SU-DHL-6 (cell line): Measurements from ENCODE around the gene EN1.

Experiments used
- H2AFZ ChIP-seq: fragments of 200-600 bp; sonication (generic); 2 replicates; pipeline ENCODE4 v1.6.1; 2014; ENCODE audit warnings: low read depth, mild to moderate bottlenecking, moderate library complexity, mixed read lengths, antibody characterized with exemption, low read length; ENCODE audit not compliant: severe bottlenecking
- H3F3A ChIP-seq: fragments of 200-600 bp; shearing (Covaris generic); 2 replicates; pipeline ENCODE4 v1.6.0; 2016; ENCODE audit warnings: antibody characterized with exemption, mild to moderate bottlenecking; ENCODE audit not compliant: insufficient read depth
- H3K27ac ChIP-seq: fragments of 200-600 bp; sonication (generic); 2 replicates; pipeline ENCODE4 v1.5.1; 2016; ENCODE audit warnings: low read depth, mild to moderate bottlenecking, low read length, moderate library complexity, mixed read lengths
- H3K27me3 ChIP-seq: fragments of 200-600 bp; sonication (generic), shearing (Covaris generic); 2 replicates; pipeline ENCODE4 v1.6.0; 2014; ENCODE audit warnings: mild to moderate bottlenecking, low read length
- H3K36me3 ChIP-seq: fragments of 200-600 bp; sonication (generic); 2 replicates; pipeline ENCODE4 v1.6.1; 2014; ENCODE audit warnings: mild to moderate bottlenecking, low read length, mixed read lengths
- H3K4me2 ChIP-seq: fragments of 300-600, 200-600 bp; shearing (Covaris generic), sonication (generic); 2 replicates; pipeline ENCODE4 v1.6.0; 2014; ENCODE audit warnings: low read length, low read depth, mild to moderate bottlenecking; ENCODE audit not compliant: poor library complexity, severe bottlenecking
- H3K4me3 ChIP-seq: fragments of 200-600 bp; sonication (generic); 2 replicates; pipeline ENCODE4 v1.5.1; 2014; ENCODE audit warnings: antibody characterized with exemption, low read length, mild to moderate bottlenecking, mixed read lengths; ENCODE audit not compliant: insufficient read depth, poor library complexity, severe bottlenecking
- H3K79me2 ChIP-seq: fragments of 200-600 bp; sonication (generic); 2 replicates; pipeline ENCODE4 v1.6.1; 2014; ENCODE audit warnings: mild to moderate bottlenecking, low read length, moderate library complexity; ENCODE audit not compliant: insufficient read depth
- H3K9ac ChIP-seq: fragments of 200-600 bp; sonication (generic); 2 replicates; pipeline ENCODE4 v1.7.0; 2014; ENCODE audit warnings: mild to moderate bottlenecking, low read length
- H3K9me2 ChIP-seq: fragments of 200-600 bp; sonication (generic); replicated peaks from 2 replicates; pipeline ENCODE4 v1.6.1; 2014; ENCODE audit warnings: low read length; ENCODE audit not compliant: insufficient read depth
- H3K9me3 ChIP-seq: fragments of 200-600 bp; sonication (generic); 2 replicates; pipeline ENCODE4 v1.6.1; 2014; ENCODE audit warnings: low read length, mixed read lengths; ENCODE audit not compliant: insufficient read depth
- H4K20me1 ChIP-seq: fragments of 200-600 bp; sonication (generic); 2 replicates; pipeline ENCODE4 v1.6.1; 2014; ENCODE audit warnings: low read depth, mild to moderate bottlenecking, antibody characterized with exemption, low read length, moderate library complexity, mixed read lengths
- EZH2phosphoT487 ChIP-seq: fragments of 200-600 bp; sonication (generic), shearing (Covaris generic); conservative IDR thresholded peaks from 2 replicates; pipeline ENCODE4 v1.6.1; 2018; ENCODE audit warnings: mild to moderate bottlenecking, antibody characterized with exemption, low read length, moderate library complexity, mixed read lengths
- TF ChIP-seq, protein P1 (sequence below): fragments of 200-600 bp; sonication (generic); IDR thresholded peaks from one replicate; pipeline ENCODE4 v1.5.1; 2017; ENCODE audit warnings: antibody characterized with exemption, mild to moderate bottlenecking, low read length, moderate library complexity; ENCODE audit not compliant: insufficient read depth, poor library complexity, severe bottlenecking

EN1 gene

DNA sequence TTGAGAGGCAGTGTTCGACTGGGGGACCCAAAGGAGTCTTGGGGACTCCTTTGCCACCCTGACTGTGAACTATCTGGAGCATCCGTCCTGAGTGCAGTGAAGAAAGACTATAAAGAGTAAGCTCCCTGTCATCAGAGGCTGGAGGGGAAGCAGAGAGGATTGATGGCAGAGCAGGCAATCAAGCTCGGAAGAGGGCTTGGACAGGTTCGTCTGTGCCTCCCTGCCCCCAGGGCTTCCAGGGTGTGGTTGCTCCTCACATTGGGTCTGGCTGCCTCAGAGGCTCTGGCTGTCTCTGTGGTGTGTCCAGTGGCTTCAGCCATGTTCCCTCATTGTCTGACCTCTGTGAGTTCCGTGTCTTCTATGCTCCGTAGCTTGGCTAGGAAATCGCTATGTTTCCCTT, 13.8 kb upstream of the EN1 start:
- Histone ChIP-seq H3K4me3 (no peak overlapping the region), H3K4me2 (no peak overlapping the region), H4K20me1 (no peaks in the 10 kb centered on the region), H2AFZ (no peak overlapping the region), H3K36me3 (no peaks in the 10 kb centered on the region), H3K9me3 (no peaks in the 10 kb centered on the region), H3K9ac (no peak overlapping the region), H3K27ac (no peak overlapping the region), H3K9me2 (no peaks in the 10 kb centered on the region), H3F3A (no peaks in the 10 kb centered on the region), H3K79me2 (no peaks in the 10 kb centered on the region), H3K27me3 (no peaks in the 10 kb centered on the region)
- TF ChIP-seq, protein P1, sequence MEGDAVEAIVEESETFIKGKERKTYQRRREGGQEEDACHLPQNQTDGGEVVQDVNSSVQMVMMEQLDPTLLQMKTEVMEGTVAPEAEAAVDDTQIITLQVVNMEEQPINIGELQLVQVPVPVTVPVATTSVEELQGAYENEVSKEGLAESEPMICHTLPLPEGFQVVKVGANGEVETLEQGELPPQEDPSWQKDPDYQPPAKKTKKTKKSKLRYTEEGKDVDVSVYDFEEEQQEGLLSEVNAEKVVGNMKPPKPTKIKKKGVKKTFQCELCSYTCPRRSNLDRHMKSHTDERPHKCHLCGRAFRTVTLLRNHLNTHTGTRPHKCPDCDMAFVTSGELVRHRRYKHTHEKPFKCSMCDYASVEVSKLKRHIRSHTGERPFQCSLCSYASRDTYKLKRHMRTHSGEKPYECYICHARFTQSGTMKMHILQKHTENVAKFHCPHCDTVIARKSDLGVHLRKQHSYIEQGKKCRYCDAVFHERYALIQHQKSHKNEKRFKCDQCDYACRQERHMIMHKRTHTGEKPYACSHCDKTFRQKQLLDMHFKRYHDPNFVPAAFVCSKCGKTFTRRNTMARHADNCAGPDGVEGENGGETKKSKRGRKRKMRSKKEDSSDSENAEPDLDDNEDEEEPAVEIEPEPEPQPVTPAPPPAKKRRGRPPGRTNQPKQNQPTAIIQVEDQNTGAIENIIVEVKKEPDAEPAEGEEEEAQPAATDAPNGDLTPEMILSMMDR, result no peak
- no peak for TF ChIP-seq EZH2phosphoT487

DNA sequence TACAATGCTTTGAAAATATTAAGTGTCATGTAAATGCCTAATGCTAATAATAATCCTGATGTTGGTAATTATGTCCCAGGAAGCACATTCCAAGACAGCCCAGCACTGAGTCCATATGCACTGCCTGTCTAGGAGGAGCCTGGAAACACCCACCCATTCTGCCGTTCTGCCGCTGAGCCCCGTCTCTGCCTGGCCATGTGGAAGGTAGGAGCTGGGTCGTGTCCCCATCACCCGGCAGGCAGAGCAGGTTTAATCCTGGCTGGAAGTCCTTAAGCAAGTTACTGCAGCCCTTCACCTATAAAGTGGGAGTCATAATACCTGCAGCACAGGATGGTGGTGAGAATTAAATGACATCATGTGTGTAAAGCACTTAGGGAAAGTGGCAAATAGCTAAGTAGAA, 13.1 kb upstream of the EN1 start:
- Histone ChIP-seq H4K20me1 (no peaks in the 10 kb centered on the region), H3K27me3 (no peaks in the 10 kb centered on the region), H3K36me3 (no peaks in the 10 kb centered on the region), H3F3A (no peaks in the 10 kb centered on the region), H3K9ac (no peak overlapping the region), H3K27ac (no peak overlapping the region), H3K9me3 (no peaks in the 10 kb centered on the region), H3K4me2 (no peak overlapping the region), H3K9me2 (no peaks in the 10 kb centered on the region), H3K4me3 (no peak overlapping the region), H2AFZ (no peak overlapping the region), H3K79me2 (no peaks in the 10 kb centered on the region)
- no peak for TF ChIP-seq EZH2phosphoT487
- TF ChIP-seq, protein P1, result no peak

DNA sequence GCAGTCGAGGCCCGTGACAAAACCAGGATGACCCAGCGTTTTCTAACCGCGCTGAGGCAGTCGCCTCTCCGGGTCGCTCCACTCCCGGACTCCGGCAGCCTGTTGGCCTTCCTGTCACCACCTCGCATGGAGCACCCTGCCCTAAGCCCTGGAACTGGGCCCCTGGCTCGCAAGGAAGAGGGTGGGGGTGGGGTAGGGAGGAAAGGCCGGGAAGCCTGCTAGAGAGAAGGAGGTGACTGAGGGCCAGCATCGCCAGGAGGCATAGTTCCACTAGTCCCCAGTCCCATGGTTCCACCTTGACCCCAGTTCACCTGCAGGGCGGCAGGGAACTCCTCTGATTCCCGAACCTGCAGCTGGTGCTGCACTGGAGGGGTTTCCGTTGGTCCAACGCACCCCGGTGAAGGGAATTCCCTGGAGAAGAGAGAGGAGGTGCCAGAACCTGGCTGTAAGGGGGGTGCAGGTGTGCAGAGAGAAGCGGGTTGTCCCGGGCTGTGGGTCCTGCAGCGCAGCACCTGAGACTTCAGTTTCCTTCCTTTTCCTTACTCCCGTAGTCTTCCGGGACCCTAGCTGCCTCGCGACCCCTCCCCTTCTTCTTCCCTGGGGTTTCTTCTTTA, 11.8 kb upstream of the EN1 start:
- TF ChIP-seq, protein P1, result no peak
- no peak for TF ChIP-seq EZH2phosphoT487
- Histone ChIP-seq H3K4me2 (no peak overlapping the region), H4K20me1 (no peaks in the 10 kb centered on the region), H3K27ac (no peak overlapping the region), H3F3A (no peaks in the 10 kb centered on the region), H3K9ac (no peak overlapping the region), H3K9me3 (no peaks in the 10 kb centered on the region), H3K9me2 (no peaks in the 10 kb centered on the region), H3K27me3 (no peaks in the 10 kb centered on the region), H3K4me3 (no peak overlapping the region), H3K36me3 (no peaks in the 10 kb centered on the region), H3K79me2 (no peaks in the 10 kb centered on the region), H2AFZ (no peak overlapping the region)
